ENCODE measurements around the gene SLC44A2.
A peak's percentile ranks its signal among the peaks of the same experiment; 100 is the strongest.

Gene SLC44A2

GRCh38 chr19:10625003-10625761 is at the start of gene SLC44A2:
SLC44A2 (plus strand) TSS chr19:10625553; CDS start chr19:10625634, 81 bp downstream.
- DNase-seq: no peak

DNA sequence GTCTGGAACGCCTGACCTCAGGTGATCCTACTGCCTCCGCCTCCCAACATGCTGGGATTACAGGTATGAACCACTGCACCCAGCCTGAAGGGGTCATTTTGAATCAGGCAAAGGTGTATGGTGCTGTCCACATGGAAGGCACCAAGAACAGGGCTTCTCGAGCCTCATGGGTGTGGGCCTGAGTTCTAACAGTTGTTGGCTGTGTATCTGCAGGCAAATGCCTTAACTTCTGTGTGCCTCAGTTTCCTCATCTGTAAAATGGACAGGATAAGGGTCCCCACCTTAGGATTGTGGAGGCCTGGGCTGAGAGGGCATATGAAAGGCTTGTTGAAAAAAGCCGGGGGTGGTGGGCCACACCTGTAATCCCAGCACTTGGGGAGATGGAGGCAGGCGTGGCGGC is 47.4 kb upstream of the SLC44A2 start:
- DNase-seq: no peak

DNA sequence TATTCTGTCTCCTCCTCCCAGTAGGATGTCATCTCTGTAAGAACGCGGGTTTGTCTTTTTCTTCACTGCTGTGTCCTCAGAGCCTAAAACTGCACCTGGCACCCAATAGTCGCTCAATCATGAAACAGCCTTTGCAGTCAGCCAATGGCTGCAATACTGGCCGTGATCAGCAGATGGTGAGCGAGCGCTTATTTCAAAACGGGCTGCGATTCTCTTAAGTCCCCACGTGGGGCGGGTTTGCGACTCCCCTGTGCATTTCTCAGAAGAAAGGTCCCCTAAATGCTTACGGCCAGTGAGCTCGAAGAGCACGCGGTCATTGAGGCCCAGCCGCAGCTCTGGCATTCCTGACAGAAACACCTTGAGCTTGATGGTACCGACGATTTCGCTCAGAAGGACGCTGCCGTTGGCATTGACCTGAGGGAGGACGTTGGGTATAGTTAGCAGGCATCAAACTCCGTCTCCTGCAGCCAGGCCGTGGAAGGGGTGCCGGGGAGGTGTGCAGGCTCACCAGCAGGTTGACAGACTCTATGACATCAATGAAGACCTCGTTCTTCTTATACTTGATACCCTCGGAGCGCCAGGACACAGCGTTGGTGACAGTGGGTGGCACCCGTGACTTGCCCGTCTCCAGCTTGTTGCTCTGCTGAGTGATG is 44.2 kb upstream of the SLC44A2 start:
- DNase-seq: peak; percentile 89

DNA sequence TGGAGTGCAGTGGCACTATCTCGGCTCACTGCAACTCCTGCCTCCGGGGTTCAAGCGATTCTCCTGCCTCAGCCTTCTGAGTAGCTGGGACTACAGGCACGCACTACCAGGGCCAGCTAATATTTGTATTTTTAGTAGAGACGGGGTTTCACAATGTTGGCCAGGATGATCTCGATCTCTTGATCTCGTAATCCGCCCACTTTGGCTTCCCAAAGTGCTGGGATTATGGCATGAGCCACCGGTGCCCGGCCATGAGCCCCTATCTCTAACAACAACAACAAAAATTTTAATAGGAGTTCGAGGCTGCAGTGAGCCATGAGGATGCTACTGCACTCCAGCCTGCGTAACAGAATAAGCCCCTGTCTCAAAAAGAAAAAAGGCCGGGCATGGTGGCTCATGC is 43.3 kb upstream of the SLC44A2 start:
- no peak for DNase-seq

GRCh38 chr19:10583036-10583776 is 42.1 kb upstream of the SLC44A2 start:
- no peak for DNase-seq

DNA sequence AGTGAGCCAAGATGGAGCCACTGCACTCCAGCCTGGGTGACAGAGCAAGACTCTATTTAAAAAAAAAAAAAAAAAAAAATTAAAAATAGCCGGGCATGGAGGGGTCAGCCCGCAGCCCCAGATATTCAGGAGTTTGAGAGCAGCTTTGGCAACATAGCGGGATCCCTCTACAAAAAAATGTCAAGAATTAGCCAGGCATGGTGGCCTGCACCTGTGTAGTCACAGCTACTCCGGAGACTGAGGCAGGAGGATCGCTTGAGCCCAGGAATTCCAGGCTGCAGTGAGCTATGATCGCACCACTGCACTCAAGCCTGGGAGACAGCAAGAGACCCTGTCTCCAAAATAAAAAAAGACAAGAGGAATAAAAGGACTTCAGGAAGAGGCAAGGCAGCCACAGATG is 39.0 kb upstream of the SLC44A2 start:
- DNase-seq: no peak

DNA sequence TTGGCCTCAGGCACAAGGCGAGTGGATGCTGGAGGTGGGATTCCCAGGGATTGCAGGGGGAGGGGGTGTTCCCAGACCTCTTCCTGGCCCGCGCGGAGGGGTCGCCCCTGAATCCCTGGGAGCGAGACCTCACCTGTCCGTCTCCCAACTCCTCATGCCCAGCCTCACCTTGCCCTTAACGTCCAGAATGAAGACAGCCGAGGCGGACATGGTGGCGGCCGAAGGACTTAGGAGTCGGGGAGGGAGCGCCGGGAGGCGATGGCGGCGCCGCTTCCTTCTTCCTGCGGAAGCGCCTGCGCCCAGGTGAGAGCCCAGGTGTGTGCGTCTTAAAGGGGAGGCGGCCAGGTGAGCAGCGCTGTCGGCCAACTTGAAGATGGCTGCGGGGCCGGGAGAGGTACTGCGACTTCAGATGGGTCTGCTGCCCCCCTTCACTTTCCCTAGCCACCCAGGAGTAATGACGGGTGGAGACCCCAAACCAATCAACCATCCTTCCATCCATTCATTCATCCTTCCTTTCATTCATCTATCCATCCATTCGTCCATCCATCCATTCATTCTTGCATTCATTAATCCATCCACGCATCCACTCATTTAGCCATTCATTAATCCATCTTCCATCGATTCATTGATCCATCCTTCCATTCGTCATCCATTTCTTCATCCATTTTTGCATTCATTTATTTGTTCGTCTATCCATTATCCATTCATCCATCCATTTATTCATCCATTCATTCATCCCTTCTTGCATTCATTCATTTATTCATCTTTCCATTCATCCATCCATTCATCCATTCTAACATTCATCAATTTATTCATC is 38.1 kb upstream of the SLC44A2 start, which contains the start of gene AP1M2:
Gene AP1M2 (minus strand): TSS at position 291 of the 817 bp plus-strand sequence. CDS start 81 bp downstream, at position 210.
- no peak for DNase-seq

DNA sequence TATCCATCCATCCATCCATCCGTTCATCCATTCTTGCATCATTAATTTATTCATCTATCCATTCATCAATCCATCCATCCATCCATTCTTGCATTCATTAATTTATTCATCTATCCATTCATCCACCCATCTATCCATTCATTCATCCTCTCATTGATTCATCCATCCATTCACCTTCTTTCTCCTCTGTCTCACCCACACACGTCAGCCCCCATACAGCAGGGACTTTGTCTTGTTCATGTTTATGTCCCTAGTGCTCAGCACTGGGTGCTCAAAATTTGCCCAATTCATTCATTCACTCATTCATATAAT is 37.6 kb upstream of the SLC44A2 start:
- DNase-seq: no peak

DNA sequence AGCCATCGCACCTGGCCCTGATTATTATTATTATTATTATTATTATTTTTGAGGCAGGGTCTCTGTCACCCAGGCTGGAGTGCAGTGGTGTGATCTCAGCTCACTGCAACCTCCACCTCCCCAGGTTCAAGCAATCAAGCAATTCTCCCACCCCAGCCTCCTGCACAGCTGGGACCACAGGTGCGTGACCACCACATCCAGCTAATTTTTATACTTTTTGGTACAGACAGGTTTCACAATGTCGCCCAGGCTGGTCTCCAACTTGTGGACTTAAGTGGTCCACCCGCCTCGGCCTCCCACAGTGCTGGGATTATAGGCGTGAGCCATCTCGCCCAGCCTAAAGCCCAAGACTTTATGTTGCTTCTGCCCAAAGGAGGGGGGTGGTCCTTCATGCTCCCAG is 32.2 kb upstream of the SLC44A2 start:
- DNase-seq: no peak

GRCh38 chr19:10593820-10594637 is 31.3 kb upstream of the SLC44A2 start:
- no peak for DNase-seq

- no peak for DNase-seq
Observed at GRCh38 chr19:10600149-10600548, 25.2 kb upstream of the SLC44A2 start.

DNA sequence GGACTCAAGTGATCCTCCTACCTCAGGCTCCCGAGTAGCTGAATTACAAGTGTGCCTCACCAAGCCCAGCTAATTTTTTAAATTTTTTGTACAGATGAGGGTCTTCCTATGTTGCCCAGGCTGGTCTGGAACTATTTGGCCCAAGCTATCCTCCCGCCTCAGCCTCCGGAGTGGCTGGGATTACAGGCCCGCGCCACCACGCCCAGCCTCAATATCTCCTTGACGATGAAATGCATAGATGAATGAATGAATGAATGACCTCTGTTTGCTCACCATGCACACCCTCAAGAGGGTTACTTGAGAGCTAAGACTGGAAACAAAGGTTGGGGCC is 23.4 kb upstream of the SLC44A2 start:
- DNase-seq: no peak

- peak; percentile 37 for DNase-seq
Observed at GRCh38 chr19:10602330-10603083, 22.8 kb upstream of the SLC44A2 start.

DNA sequence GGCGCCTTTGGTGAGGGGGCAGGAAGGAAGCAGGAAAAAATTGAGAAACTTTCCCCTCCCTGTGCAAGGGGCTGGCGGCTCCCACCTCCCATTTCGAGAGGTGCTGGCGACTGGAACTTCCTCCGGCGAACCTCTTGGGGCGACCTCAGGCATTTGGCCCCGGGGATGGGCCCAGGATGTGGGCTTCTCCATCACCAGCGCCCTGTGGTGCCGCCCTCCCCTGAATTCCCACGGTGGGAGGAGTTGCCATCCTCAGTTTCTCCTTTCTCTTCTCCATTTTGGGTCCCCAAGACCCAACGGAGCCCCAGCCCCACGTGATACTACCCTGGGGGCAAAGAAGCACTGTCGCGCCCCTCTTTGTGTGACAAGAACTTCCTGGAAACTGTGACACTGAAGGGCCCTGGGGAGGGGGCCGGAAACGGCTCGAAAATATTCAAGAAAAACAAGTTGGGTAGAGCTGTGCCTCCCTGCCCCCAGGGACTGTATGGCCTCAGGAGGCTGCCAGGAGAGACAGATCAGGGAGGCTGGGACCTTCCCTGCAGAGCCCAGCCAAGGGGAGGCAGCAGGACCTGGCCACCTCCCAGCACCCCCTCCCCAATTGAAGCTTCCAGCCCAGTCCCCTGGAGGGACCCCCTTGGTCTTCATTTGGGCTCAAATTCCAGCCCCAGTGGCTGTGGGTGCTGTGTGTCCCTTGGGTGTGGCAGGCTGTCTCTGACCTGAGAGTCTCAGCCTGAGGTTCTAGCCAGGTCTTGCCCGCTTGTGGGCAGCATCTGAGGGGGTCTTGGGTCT is 22.1 kb upstream of the SLC44A2 start:
- no peak for DNase-seq

DNA sequence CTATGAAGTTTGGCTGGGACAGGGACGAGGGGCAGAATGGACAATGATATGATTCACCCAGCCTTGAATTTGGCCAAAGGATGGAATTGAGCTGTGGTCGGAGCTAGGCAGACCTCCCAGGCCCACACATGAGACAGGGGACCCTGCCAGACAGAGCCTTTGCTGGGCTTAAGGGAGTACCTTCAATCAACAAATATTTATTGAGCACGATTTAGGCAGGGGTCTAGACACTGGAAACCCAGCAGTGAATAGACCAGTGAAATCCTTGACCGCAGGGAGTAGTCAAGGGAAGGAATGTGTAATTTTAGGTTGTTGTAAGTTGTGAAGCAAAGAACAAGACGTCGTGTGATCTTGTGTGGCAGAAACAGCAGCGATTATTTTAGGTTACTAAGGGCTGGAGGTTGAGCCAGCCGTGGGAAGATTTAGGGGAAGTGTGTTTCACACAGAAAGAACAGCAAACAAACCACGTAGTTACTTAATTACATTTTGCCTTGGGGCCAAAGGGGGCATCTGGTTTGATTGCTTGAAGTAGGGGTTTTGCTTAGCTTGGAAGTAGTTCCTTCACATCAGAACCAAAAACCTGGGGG is 21.4 kb upstream of the SLC44A2 start:
- no peak for DNase-seq

- no peak for DNase-seq
Observed at GRCh38 chr19:10604460-10604980, 20.8 kb upstream of the SLC44A2 start.

- no peak for DNase-seq
Observed at GRCh38 chr19:10611907-10612306, 13.4 kb upstream of the SLC44A2 start.

GRCh38 chr19:10612499-10613119 is 12.7 kb upstream of the SLC44A2 start:
- no peak for DNase-seq

DNA sequence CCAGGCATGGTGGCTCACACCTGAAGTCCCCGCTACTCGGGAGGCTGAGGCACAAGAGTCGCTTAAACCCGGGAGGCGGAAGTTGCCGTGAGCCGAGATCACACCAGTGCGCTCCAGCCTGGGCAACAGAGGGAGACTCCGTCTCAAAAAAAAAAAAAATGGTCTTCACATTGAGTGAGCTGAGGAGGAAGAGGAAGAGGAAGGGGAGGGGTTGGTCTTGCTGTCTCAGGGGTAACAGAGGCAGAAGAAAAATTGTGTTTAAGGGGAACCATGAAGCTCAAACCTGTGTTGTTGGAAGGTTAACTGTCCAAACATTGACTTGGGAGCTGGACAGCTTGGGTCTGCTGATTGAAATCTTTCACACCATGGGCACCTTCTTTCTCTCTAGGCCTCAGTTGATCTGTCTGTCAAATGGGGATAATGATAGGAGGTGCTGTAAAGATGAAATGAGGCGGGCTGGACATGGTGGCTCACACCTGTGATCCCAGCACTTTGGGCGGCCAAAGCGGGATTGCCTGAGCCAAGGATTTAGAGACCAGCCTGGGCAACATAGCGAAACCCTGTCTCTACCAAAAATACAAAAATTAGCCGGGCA is 9.8 kb upstream of the SLC44A2 start:
- no peak for DNase-seq

Data from NCI-H1694 (cell line).